Measurements from ENCODE around the gene MAP3K15.

- TF ChIP-seq, protein P1, sequence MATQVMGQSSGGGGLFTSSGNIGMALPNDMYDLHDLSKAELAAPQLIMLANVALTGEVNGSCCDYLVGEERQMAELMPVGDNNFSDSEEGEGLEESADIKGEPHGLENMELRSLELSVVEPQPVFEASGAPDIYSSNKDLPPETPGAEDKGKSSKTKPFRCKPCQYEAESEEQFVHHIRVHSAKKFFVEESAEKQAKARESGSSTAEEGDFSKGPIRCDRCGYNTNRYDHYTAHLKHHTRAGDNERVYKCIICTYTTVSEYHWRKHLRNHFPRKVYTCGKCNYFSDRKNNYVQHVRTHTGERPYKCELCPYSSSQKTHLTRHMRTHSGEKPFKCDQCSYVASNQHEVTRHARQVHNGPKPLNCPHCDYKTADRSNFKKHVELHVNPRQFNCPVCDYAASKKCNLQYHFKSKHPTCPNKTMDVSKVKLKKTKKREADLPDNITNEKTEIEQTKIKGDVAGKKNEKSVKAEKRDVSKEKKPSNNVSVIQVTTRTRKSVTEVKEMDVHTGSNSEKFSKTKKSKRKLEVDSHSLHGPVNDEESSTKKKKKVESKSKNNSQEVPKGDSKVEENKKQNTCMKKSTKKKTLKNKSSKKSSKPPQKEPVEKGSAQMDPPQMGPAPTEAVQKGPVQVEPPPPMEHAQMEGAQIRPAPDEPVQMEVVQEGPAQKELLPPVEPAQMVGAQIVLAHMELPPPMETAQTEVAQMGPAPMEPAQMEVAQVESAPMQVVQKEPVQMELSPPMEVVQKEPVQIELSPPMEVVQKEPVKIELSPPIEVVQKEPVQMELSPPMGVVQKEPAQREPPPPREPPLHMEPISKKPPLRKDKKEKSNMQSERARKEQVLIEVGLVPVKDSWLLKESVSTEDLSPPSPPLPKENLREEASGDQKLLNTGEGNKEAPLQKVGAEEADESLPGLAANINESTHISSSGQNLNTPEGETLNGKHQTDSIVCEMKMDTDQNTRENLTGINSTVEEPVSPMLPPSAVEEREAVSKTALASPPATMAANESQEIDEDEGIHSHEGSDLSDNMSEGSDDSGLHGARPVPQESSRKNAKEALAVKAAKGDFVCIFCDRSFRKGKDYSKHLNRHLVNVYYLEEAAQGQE (IDR thresholded peaks at IDR 0.05; ENCODE audit: borderline replicate concordance in 1 of 2, low read depth in 1 of 2, low read length in 2 of 2): no peak
- TF ChIP-seq IKZF4 (CRISPR knock-in tag; IDR thresholded peaks at IDR 0.05; ENCODE audit: borderline replicate concordance, low read depth, not compliant biosample characterization) (no peak), SETDB1 (CRISPR knock-in tag; IDR thresholded peaks at IDR 0.05; ENCODE audit: borderline replicate concordance) (no peak)
Observed at GRCh38 chrX:19440713-19441112, 74.6 kb downstream of the MAP3K15 start.
